ENCODE measurements around the gene ZDHHC22. TPM values are rescaled to one million over a fixed set of nuclear protein-coding genes. Genes with fewer than 3 reads are reported as not detected.

ZDHHC22 gene
- total RNA-seq, 4 donors from 2014 or later = not detected

- H3K36me3 ChIP-seq = peaks cover 0 to 23% (median 0%) of the 10 kb centered on the region in 3 donors
- TF ChIP-seq EP300 (IDR thresholded peaks at IDR 0.05) (no peak), CTCF (IDR thresholded peaks at IDR 0.05) (no peak)
- no peaks in the 10 kb centered on the region for H3K27me3 ChIP-seq
- no peaks in the 10 kb centered on the region for H3K9me3 ChIP-seq
- H3K27ac ChIP-seq = peak overlapping the region; percentile 10 to 100 (median 63)
- H3K4me3 ChIP-seq = no peak overlapping the region
- peaks cover 0 to 100% (median 55%) of the 10 kb centered on the region in 4 donors for H3K4me1 ChIP-seq
- DNase-seq (ENCODE audit: low spot score in 2 of 2) = no peak
- WGBS, 2 donors = 53 to 70% methylated on average over 3 of the region's 3 CpGs
These were observed 37.2 kb downstream of the ZDHHC22 start for GRCh38 chr14:77104393-77104792.

DNA sequence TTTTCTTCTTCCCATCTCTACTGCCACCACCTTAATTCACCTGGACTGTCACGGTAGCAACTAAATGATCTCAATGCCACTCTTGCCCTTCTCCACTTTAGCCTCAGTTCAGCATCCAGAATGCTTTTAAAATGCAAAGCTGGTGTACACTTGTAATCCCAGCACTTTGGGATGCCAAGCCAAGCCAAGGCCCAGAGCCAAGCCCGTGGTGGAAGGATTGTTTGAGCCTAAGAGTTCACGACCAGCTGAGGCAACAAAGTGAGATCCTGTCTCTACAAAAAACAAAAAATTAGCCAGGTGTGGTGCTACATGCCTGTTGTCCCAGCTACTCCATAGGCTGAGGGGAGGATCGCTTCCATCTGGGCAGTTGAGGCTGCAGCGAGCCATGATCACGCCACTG is 37.6 kb downstream of the ZDHHC22 start:
- H3K4me3 ChIP-seq = no peak overlapping the region
- WGBS, 2 donors = 69% methylated on average over 6 of the region's 6 CpGs
- no peaks in the 10 kb centered on the region for H3K9me3 ChIP-seq
- TF ChIP-seq POLR2A (IDR thresholded peaks at IDR 0.05) = no peak
- TF ChIP-seq CTCF (IDR thresholded peaks at IDR 0.05) = no peak
- no peak for TF ChIP-seq EP300 (IDR thresholded peaks at IDR 0.05)
- peak overlapping the region; percentile 9 to 100 (median 63) for H3K27ac ChIP-seq
- peaks cover 0 to 100% (median 56%) of the 10 kb centered on the region in 4 donors for H3K4me1 ChIP-seq
- no peak for DNase-seq (ENCODE audit: low spot score in 2 of 2)
- peaks cover 0 to 23% (median 0%) of the 10 kb centered on the region in 3 donors for H3K36me3 ChIP-seq
- no peaks in the 10 kb centered on the region for H3K27me3 ChIP-seq

- H3K9me3 ChIP-seq = no peaks in the 10 kb centered on the region
- peaks cover 0 to 23% (median 0%) of the 10 kb centered on the region in 3 donors for H3K36me3 ChIP-seq
- DNase-seq (ENCODE audit: low spot score in 2 of 2) = no peak
- no peak for TF ChIP-seq CTCF (IDR thresholded peaks at IDR 0.05)
- TF ChIP-seq POLR2A (IDR thresholded peaks at IDR 0.05) = no peak
- no peak for TF ChIP-seq EP300 (IDR thresholded peaks at IDR 0.05)
- H3K27me3 ChIP-seq = no peaks in the 10 kb centered on the region
- no peak overlapping the region for H3K4me3 ChIP-seq
- peaks cover 0 to 96% (median 57%) of the 10 kb centered on the region in 4 donors for H3K4me1 ChIP-seq
- peak overlapping the region in 3 of 4 donors; percentile 27 to 100 (median 99) for H3K27ac ChIP-seq
These were observed 38.1 kb downstream of the ZDHHC22 start for GRCh38 chr14:77103475-77103874.

- Histone ChIP-seq H3K27ac (peak overlapping the region; percentile 42 to 100 (median 98)), H3K27me3 (no peaks in the 10 kb centered on the region), H3K4me3 (no peak overlapping the region), H3K36me3 (peaks cover 0 to 11% (median 0%) of the 10 kb centered on the region in 3 donors), H3K9me3 (no peaks in the 10 kb centered on the region), H3K4me1 (peaks cover 0 to 84% (median 56%) of the 10 kb centered on the region in 4 donors)
- WGBS, 2 donors = 38 to 44% methylated on average over 4 of the region's 4 CpGs
- TF ChIP-seq CTCF (IDR thresholded peaks at IDR 0.05) (no peak), EP300 (IDR thresholded peaks at IDR 0.05) (no peak)
- no peak for DNase-seq (ENCODE audit: low spot score in 2 of 2)
These were observed 39.4 kb downstream of the ZDHHC22 start for GRCh38 chr14:77102154-77102553.

- Histone ChIP-seq H3K27ac (peak overlapping the region; percentile 42 to 100 (median 98)), H3K9me3 (no peaks in the 10 kb centered on the region), H3K4me3 (no peak overlapping the region), H3K27me3 (no peaks in the 10 kb centered on the region), H3K4me1 (peaks cover 0 to 84% (median 58%) of the 10 kb centered on the region in 4 donors), H3K36me3 (peaks cover 0 to 4% (median 0%) of the 10 kb centered on the region in 3 donors)
- WGBS, 2 donors = 41 to 51% methylated on average over 3 of the region's 3 CpGs
- TF ChIP-seq CTCF (IDR thresholded peaks at IDR 0.05) (no peak), EP300 (IDR thresholded peaks at IDR 0.05) (no peak), POLR2A (IDR thresholded peaks at IDR 0.05) (no peak)
- no peak for DNase-seq (ENCODE audit: low spot score in 2 of 2)
These were observed 40.6 kb downstream of the ZDHHC22 start for GRCh38 chr14:77100961-77101360.
